Mucosa of gallbladder (tissue), 1 donor: ENCODE measurements around the gene FAM161B. TPM values are rescaled to one million over a fixed set of nuclear protein-coding genes. Genes with fewer than 3 reads are reported as not detected.
"Not testable (repeated sequence)": the region's sequence is repeated elsewhere in the genome, so short reads cannot be mapped to it uniquely, and the experiment has no call there.

Experiments used
- DNase-seq: peaks from one replicate; pipeline ENCODE4 v3.0.0-alpha.2; 2020; ENCODE audit warnings: low spot score
- total RNA-seq: library from RNA; stranded (reverse); gene quantifications from one replicate; pipeline ENCODE4 v1.2.1, GENCODE V29; 2021
- donor health status: DM: no; HTN: no; CAD: no.

The FAM161B gene
- total RNA-seq, 1 donor from 2014 or later: 7.0 TPM

GRCh38 chr14:73944432-73945158 is 5.3 kb downstream of the FAM161B start:
- DNase-seq: peak; percentile 12

GRCh38 chr14:73943083-73943482 is 6.8 kb downstream of the FAM161B start:
- peak; percentile 55 for DNase-seq

- no peak for DNase-seq
Observed at GRCh38 chr14:73942180-73942579, 7.7 kb downstream of the FAM161B start.

GRCh38 chr14:73937012-73937411 is 12.9 kb downstream of the FAM161B start:
- DNase-seq: no peak

- no peak for DNase-seq
Observed at GRCh38 chr14:73936548-73936947, 13.3 kb downstream of the FAM161B start.

DNA sequence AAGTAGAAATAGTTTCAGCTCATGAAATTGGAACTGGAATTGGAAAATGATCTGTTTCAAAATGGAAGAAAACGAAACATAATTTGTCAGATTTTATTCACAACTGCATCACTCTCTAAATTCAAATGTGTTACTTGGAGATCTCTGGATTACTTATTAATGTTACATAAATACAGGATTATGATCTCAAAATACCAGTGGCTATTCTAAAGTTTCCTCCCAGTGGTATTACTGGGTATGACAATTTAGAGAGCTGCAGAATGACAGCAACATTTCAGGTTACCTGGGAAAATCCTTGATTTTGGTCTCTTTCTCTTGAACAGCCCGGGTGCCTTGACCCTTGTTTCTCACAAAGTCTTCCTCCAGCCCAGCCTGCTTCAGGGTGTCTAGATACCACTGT is 14.2 kb downstream of the FAM161B start:
- no peak for DNase-seq

DNA sequence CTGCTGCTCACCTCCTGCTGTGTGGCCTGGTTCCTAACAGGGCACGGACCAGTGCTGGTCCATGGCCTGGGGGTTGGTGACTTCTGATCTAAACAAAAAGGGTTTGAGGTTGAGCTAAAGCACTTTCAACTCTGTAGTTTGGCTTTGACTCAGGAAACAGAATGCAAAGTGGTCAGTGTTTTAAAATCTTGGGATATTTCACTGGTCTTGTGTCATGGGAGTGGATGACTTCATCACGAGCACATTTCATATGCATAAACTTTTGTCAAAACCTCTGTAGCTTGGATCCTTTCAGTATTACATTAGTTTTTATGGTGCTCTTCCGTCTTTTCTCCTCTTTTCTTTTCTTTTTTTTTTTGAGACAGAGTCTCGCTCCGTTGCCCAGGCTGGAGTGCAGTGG is 25.6 kb downstream of the FAM161B start:
- DNase-seq: no peak

GRCh38 chr14:73919457-73919856 is 30.4 kb downstream of the FAM161B start:
- not testable (repeated sequence) for DNase-seq

DNA sequence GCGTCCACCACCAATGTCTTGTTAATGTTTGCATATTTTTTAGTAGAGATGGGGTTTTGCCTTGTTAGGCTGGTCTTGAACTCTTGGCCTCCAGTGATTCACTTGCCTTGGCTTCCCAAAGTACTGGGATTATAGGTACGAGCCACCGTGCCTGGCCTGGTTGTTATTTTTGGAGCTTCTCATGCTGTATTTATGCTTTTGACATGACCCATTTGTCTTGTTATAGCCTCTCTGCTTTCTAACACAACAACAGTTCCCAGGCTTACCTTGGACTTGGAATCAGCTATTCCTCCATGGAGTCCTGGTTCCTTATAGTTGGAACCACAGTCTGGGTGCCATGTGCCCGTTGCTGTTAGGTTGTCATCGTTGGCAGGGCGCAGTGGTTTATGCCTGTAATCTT is 33.6 kb downstream of the FAM161B start:
- no peak for DNase-seq

DNA sequence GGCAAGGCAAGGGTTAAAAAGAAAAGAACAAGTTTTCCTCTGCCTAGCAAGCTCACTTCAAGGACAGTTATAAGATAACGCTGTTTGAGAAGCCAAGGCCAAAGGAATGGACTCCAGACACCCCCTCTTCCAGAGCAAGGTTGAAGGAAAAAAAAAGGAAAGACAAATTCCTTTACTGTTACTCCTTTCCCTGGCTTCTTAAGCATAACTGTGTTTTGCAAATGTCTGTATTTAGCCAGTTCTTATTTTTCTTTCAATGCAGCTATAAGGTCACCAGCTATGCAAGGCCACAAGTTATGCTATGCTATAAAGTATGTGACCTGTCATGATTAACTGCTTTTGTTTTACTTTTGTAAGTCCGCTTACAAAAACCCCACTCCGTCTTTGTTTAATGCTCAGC is 36.6 kb downstream of the FAM161B start:
- DNase-seq: no peak

DNA sequence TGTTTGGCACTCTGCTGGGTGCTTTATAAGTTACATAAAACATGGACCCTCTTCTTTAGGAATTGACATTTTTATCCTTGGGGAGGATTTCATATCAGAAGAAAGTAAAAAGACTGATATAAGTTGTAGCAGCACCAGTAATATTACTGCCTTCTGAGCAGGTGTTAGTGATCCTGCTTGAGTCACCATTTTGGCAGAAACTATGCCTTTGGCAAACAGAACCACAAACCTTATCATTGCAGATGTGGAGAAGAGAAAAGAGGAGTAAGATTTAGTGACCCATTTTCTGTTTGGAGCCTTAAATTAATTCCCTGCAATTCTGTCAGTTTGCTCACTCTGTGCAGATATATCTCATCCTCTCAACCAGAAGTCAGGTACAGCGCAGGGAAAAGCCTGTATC is 40.2 kb downstream of the FAM161B start:
- no peak for DNase-seq

GRCh38 chr14:73903028-73903427 is 46.9 kb downstream of the FAM161B start:
- DNase-seq: no peak

- DNase-seq: no peak
Observed at GRCh38 chr14:73896521-73896920, 53.4 kb downstream of the FAM161B start.

DNA sequence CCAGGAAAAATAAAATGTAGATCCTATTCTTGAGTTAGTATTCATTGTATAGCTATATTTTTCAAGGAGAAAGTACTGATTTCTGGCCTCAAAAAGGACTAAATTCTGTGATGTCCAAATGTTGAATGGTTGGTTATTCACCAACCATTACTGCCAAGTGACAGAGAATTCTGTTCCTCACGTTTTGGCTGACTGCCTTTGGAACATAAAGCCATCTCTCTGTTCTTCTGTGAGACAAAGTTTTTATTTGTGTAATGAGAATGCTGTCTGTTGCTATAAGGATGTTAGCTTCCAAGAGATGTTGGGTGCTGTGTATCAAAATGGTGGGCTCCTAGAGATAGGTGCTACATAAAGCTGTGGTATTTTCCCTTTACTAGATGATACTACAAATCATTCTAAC is 54.0 kb downstream of the FAM161B start:
- no peak for DNase-seq

DNA sequence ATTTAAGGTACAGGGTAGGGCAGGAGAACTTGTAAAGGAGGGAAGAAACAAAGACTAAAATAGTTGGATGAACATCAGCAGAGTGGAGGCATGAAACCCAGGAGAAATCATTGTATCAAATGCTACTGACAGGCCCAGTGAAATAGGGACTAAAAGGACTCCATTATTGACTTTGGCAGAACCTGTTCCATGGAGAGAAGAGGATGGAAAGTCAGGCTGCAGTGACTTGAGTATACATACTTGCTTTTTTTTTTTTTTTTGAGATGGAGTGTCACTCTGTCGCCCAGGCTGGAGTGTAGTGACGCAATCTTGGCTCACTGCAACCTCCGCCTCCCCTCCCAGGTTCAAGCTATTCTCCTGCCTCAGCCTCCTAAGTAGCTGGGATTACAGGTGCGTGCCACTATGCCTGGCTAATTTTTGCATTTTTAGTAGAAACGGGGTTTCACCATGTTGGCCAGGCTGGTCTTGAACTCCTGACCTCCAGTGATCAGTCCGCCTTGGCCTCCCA is 55.7 kb downstream of the FAM161B start:
- DNase-seq: not testable (repeated sequence)

DNA sequence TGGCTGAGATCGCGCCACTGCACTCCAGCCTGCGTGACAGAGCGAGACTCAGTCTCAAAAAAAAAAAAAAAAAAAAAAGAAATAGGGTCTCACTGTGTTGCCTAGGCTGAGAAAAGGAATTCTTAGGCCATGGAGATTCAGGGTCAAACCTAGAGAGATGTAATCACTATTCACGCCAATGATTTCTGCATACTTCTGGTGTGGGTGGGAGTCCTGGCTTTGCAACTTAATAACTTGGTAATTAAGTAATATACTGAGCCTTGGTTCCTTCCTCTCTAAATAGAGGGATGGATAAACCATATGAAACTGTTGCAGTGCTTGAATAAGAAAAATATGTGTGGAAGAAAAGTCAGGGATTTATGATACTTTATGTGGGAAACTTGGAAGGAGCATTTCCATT is 60.5 kb downstream of the FAM161B start:
- DNase-seq: no peak

- no peak for DNase-seq
Observed at GRCh38 chr14:73888971-73889370, 60.9 kb downstream of the FAM161B start.

- no peak for DNase-seq
Observed at GRCh38 chr14:73888460-73888725, 61.5 kb downstream of the FAM161B start.

DNA sequence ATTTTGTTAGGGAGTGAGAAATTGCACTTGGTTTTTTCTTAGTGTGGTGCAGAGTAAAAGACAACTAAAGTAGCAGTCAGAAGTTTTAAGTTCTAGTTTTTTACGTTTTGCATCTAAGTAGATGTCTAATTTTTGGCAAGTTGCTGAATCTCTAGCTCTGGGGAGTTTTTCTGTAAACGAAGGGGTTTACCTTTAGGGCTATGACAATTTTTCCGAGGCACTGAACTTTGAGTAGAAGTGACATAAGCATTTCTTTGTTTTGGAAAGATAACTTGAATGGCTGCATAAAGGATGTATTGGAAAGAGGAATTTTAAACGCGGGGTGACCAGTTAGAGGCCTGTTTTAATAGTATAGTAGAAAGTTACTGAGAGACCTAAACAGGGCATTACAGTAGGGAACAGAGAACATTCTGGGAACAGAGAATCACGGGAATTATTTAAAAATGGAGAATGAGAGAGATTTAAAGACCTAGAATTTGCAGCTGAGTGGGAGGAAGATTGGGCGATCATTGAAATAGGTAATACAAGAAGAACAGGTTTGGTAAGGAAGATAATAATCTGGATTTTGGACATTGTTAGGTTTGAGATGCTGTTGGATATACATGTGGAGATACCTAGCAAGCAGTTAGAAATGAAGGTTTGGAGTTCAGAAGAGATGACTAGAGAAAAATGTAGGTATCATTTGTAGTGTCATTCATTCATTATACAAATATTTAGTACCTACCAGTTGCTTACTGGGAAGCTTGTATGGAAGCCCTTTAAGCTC is 62.0 kb downstream of the FAM161B start:
- no peak for DNase-seq

GRCh38 chr14:73887318-73887616 is 62.6 kb downstream of the FAM161B start:
- no peak for DNase-seq

GRCh38 chr14:73886449-73887317 is 63.2 kb downstream of the FAM161B start, which contains the start of gene ZNF410:
Gene ZNF410, plus strand, starts transcription at chr14:73886859. Its CDS starts 5,317 bp downstream, at chr14:73892176.
- peak; percentile 92 for DNase-seq

- DNase-seq: no peak
Observed at GRCh38 chr14:73884438-73885190, 65.3 kb downstream of the FAM161B start.
